NCI-H2227 (cell line): Measurements from ENCODE around the gene NELFB.

ENCODE experiments used
- DNase-seq: peaks from one replicate; lab custom pipeline; 2025; ENCODE audit not compliant: unreplicated experiment; lab: John Stamatoyannopoulos, UW

Gene NELFB

DNA sequence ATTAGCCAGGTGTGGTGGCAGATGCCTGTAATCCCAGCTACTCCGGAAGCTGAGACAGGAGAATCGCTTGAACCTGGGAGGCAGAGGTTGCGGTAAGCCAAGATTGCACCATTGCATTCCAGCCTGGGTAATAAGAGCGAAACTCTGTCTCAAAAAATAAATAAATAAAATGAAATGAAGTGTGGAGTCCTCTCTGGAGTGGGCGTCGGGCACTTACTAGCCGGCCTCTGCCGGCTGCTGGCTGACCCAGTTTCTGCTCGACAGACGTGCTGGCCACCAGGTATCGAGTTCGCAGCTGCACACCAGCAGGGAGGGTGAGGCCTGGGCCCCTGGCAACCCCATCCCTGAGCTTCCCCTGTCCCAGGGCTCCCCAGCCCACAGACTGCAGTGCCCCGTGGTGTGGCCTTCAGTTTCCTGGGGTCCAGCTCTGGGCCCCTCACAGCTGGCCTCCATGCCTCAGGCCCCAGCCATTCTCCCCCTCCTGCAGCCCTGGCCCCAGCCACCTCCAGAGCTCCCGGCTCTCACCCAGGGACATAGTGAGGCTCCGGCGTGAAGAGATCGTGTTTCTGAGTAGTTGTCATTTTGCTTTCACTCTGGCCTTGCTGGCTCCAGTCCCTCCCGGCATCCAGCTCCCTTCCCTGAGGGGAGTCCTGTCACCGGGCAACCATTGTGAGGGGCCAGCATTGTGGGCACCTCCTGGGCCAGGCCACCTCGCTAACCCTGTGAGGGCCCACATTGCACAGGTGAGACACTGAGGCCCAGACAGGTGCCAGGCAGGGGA lies 7.8 kb upstream of the NELFB start:
- no peak for DNase-seq

DNA sequence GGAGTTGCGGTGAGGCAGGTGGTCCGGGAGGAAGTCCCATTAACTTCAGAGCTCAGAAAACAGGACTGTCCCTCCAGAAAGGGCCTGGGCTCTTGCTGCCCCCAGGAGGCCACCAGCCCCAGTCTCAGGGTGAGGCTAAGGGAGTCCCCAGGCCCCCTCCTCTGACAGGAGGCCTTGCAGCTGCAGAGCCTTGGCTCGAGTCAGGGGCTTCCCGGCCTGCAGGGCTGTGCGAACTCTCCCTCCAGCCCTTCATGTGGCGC lies 7.3 kb upstream of the NELFB start:
- no peak for DNase-seq

DNA sequence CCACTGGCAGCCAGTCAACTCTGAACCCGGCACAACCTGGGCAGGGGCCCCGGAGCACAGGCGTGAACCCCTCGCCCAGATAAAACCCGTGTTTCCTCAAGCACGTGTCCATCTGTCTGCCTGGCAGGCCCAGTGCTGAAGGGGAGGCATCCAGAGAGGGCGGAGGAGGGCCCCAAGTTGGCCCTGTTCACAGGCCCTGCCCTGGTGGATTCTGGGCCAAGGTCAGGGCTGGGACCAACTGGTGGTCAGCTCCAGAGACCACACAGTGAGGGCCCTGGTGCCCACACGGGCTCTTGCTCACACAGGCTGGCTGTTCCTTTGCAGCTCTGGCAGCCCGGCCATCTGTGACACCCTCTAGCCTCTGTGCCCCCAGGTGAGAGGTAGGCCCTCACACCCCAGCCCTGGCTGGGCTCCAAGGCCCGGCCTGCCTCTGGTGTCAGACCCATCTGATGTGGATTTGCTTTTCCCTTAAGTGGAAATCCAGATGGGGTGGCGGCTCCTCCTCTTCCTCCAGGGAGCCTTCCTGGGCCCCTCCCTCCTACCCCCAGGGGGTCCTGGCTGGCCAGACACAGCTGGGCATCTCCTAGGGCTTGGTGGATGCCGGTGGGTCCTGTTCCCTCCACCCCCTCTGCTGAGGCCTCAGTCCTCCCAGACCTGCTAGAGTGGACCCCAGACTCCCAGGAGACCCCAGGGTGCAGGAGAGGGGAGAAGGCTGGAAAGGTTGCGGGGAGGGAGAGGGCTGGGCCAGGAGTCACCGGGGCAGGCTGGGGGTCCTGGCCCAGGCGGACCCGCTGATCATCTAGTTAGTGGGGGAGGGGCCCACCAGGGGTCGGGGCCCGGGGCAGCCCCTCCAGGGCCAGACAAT lies 4.6 kb upstream of the NELFB start:
- DNase-seq = no peak

DNA sequence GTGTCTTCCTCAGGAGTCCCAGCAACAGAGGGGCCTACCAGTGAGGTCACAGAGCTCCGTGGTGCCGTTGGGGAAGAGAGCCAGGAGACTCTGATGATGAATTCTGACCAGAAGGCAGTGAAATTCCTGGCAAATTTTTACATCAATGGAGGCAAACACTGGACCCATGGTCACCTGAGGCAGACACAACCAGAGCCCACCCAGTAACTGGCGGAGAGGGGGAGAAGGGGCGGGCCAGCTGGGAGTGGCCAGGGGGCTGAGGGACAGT lies 4.0 kb upstream of the NELFB start, which contains the start of gene STPG3:
TSS of gene STPG3 (plus strand) at position 93 of the 268 bp plus-strand sequence. CDS start at position 94, 1 bp downstream.
- DNase-seq = no peak

DNA sequence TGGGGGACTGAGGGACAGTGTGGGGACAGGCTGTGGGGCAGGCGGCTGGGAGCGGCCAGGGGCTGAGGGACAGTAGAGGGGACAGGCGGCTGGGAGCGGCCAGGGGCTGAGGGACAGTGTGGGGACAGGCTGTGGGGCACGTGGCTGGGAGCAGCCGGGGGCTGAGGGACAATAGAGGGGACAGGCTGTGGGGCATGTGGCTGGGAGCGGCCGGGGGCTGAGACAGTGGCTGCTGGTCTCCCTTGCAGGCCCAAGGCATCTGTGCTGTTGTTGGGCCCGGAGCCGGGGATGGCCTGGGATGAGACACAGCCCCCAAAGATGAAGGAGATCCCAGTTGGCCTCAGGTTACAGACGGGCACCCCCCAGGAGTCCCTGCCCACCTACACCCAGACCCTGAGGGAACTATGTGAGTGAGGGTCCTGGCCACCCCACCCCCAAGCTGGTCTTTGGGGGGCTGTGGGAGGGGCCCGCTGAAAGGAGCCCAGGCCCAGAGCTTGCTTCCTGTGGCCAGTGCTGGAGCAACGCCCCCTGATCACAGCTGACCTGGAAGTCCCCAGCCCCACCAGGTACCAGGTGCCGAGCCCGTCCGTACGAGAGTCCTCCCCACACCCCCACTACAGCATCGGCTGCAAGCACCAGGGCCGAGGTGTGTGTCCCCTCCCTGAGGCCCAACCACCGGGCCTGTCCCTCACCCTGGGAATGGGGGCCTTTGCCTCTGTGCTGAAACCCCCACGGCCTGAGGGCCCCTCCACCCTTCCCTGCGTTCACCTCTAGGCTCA lies 3.4 kb upstream of the NELFB start:
- DNase-seq = no peak

DNA sequence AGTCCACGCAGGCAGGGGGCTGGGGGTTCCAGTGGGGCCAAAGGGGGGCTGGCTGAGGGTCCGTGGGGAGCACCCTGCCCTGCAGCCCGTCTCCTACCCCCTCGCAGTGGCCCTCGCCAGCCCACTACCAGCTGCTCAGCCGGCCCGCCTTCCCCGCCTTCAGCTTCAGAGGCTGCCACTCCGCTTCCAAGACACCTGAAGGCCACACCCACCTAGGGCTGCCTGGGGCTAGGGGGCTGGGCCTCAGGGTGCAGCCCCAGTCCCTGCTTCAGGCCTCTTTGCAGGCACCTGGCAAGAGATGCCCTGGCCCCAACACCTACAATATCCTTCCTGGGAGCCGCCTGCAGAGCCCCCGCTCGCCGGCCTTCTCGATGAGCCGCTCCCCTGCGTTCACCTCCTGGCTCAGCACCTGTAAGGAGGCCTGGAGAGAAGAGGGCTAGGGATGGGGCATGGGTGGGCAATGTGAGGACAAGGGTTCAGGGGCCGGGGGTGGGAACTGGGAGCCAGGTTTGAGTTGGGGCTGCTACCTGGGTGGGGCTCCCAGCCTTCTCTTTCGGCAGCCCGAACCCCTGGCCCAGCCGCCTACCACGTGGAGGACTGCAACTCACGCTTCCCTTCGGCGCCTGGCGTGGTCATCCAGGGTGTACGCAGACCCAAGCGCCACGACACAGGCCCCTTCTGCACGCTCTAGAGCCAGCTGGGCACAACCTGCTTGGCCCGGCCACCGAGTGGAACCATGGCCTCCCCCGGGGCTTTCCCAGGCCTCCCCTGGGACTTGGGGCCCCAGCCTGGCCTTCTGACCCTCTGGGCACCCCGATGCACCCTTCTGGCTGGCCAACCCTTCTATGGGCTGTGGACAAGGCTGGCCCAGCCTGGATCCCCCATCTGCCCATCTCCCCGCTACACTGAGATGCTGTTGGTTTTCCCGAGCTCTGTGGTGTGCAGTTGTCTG lies 2.3 kb upstream of the NELFB start:
- no peak for DNase-seq

DNA sequence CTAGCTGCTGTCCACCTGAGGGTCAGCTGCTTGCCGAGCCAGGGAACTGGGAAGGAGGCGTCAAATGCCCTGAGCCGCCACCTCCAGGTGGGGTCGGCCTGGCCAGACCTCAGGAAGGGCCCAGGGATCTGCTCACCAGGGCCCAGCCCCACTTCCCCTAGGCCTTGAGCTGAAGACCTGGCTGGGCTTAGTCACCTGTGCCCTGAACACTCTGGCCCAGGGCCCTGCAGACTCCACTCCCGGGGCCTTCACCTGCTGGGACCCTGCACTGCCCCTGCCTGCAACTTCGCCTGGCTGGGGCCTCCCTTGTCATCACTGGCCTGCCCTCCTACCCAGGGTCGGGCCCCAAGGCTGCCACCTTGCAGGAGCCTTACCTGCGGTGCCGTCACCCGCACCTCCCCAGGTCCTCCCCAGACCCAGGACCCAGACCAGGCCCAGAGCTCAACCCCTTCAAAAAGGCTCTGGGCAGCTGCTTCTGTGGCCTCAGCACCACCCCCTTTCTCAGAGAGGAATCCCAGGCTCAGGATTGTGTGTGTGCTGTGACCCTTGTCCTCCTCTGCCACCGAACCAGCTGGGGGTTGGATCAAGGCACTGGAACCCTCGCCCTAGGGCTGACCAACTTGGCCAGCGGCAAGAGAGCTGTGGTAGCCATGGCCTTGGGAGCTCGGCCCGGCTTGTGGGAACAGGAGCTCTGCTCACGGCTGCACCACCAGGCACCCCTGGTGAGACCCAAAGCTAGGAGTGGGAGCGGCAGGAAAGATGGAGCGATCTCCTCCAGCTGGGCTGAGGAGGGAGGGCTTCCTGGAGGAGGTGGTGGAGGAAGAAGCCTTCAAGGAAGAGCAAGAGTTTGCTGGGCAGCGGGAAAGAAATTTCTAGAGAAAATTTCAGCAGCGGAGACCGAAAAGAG lies 1.2 kb upstream of the NELFB start:
- no peak for DNase-seq

DNA sequence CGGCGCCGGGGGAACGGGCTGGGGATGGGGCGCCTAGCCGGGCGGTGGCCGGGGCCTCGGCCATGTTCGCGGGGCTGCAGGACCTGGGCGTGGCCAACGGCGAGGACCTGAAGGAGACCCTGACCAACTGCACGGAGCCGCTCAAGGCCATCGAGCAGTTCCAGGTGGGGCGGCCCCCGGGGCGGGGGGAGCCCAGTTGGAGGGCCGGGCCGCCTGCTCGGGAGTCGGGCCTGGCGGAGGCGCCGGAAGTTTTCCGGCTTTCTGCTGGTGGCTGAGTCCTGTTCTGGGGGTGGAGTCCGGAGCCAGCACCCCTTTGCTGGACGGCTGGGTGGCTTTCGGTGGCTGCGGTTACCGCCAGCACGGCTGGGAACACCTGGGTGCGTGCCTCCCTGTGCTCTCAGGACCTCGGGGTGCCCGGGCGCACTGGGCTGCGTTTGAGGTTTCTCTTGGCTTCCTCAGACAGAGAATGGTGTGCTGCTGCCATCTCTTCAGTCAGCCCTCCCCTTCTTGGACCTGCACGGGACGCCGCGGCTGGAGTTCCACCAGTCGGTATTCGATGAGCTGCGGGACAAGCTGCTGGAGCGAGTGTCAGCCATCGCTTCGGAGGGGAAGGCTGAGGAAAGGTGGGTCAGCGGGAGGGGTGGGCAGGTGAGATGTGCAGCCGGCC lies 454 bp downstream of the NELFB start:
- DNase-seq = peak; percentile 72

DNA sequence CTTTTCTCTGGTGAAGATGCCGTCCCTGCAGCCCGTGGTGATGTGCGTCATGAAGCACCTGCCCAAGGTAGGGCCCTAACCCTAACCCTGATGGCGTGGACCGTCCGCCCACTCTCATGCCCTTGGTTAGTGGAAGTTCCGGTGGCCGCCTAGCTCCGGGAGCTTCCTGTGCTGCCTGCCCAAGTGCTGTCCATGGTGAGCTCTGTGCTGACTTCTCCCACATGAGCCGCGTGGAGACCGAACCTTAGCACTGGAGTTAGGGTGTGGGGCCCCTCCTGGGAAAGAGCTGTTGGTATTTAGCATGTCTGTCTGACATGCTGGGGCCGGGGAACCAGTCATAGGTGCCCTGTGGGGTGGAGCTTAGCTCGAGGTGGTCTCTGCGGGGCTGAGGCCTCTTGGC lies 1.2 kb downstream of the NELFB start:
- DNase-seq = no peak

DNA sequence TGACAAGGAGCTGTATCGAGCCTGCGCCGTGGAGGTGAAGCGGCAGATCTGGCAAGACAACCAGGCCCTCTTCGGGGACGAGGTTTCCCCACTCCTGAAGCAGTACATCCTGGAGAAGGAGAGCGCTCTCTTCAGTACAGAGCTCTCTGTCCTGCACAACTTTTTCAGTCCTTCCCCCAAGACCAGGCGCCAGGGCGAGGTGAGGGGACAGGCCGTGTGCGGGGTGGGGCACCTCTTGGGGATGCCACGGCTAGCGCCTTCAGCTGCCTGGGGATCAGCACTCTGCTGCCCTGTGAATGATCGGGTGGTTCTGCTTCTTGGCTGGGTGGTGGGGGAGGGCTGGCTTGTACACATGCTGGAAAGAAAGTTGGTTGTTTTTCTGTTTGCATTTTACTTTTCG lies 1.7 kb downstream of the NELFB start:
- DNase-seq = no peak

DNA sequence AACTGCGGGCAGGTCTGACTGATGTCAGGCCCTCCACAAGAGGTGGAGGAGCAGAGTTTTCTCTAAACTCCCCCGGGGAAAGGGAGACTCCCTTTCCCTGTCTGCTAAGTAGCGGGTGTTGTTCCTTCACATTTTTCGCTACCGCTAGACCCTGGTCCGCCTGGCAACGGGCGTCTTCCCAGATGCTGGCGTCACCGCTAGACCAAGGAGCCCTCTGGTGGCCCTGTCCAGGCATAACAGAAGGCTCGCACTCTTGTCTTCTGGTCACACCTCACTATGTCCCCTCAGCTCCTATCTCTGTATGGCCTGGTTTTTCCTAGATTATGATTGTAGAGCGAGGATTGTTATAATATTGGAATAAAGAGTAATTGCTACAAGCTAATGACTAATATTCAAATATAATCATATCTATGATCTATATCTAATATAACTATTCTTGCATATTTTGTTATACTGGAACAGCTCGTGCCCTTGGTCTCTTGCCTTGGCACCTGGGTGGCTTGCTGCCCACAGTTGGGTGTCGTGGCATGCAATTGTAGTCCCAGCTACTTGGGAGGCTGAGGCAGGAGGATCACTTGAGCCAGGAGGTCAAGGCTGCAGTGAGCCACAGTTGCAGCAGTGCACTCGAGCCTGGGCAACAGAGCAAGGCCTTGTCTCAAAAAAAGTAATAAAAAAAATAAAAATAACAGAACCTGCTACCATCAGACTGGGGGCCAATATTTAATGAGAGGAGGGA lies 7.2 kb downstream of the NELFB start:
- peak; percentile 15 for DNase-seq

DNA sequence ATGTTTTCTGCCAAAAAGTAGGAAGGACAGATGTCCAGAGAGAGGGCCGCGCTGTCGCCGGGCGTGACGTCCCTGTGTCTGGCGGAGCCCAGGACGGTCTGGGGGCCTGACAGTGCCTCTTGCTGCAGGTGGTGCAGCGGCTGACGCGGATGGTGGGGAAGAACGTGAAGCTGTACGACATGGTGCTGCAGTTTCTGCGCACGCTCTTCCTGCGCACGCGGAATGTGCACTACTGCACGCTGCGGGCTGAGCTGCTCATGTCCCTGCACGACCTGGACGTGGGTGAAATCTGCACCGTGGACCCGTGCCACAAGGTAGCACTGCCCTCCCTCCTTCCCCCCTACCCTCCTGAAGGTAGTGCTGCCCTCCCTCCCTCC lies 7.8 kb downstream of the NELFB start:
- no peak for DNase-seq

DNA sequence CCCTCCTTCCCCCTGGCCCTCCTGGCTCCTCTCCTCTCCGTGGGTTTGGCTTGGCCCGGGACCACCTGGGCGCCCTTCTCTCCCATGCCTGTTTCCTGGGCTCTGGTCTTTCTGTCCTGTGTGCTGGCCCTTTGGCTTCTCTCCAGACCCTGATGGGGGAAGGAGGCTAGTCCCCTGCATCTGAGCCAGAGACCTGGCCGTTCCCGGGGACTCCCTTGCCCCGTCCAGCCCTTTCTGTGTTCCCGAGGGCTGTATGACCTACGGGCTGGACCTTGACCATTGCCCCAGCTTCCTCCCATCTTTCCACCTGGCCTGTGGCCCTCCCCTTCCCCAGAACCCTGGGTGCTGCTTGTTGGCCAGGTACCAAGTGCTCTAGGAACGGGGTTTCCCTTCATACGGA lies 8.4 kb downstream of the NELFB start:
- DNase-seq = no peak

DNA sequence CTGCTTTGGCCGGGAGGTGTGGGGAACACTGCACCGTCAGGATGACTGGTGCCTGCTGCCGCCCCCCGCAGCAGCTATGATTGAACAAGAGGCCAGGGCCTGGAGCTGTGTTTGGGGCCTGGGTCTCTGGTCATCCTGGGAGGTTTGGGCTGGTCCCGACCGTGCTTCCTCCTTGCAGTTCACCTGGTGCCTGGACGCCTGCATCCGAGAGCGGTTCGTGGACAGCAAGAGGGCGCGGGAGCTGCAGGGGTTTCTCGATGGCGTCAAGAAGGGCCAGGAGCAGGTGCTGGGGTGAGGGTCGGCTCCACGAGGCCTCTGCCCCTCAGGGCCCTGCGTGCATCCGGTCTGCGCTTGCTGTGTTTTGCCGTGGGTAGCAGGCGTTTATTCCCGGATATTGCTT lies 8.9 kb downstream of the NELFB start:
- DNase-seq = no peak

DNA sequence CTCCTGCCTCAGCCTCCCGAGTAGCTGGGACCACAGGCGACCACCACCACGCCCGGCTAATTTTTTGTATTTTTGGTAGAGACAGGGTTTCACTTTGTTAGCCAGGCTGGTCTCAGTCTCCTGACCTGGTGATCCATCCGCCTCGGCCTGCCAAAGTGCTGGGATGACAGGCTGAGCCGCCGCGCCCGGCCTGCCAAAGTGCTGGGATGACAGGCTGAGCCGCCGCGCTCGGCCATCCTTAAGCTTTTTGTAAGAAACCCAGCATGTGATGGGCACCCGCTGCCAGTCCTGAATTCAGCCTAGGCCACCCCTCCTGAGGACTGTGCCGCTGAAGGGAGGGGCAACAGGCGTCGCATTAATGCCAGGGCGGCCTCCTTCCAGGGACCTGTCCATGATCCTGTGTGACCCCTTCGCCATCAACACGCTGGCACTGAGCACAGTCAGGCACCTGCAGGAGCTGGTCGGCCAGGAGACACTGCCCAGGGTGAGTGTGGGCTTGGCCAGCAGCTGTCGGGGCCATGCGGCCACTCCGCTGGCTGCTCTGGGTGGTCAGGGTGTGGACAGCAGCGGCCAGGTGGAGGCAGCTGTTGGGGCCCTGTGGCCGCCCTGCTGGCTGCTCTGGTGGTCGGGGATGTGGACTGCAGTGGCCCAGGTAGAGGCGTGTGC lies 10.5 kb downstream of the NELFB start:
- no peak for DNase-seq

DNA sequence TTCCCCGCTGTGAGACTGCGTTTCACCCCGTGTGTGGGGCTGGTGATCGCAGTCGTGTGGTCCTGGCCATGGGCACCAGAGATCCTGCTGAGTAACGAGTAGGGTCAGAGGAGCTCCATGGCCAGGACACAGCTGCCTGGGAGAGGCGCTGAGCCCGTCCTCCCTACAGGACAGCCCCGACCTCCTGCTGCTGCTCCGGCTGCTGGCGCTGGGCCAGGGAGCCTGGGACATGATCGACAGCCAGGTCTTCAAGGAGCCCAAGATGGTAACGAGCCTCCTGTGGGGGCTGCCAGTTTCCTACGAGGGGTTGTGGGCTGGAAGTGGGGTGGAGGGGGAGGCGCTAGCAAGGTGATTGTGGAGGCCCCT lies 11.0 kb downstream of the NELFB start:
- DNase-seq = no peak

DNA sequence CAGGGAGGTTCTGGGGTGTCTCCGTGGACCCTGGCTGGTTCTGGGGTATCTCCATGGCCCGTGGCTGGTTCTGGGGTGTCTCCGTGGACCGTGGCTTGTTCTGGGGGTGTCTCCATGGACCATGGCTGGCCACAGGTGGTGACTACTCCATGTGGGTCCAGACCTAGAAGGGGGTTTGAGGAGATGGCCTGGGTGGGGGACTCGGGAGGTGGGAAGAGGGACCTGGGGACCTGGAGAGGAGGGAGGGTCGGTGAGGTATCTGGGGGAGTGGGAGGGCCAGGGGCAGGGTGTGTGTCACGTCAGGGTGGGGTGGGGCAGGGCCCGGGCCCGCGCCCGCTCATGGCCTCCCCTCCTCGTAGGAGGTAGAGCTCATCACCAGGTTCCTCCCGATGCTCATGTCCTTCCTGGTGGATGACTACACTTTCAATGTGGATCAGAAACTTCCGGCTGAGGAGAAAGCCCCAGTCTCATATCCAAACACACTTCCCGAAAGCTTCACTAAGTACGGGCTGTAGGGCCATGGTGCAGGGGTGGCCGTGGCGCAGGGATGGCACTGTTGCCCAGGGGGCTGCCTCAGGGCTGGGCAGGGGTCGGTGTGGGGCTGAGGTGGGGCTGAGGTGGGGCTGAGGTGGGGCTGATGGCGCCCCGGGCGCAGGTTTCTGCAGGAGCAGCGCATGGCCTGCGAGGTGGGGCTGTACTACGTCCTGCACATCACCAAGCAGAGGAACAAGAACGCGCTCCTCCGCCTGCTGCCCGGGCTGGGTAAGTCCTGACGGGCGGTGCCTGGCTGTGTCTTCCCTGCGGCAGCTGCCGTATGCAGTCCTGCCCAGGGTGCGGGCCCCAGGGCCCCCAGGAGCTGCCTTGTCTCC lies 11.7 kb downstream of the NELFB start:
- DNase-seq = no peak
